Subcutaneous adipose tissue (tissue), 4 donors: Measurements from ENCODE around the gene OAT. TPM values are rescaled to one million over a fixed set of nuclear protein-coding genes. Genes with fewer than 3 reads are reported as not detected.

Source experiments
- CTCF ChIP-seq: fragments of 450-650 bp; IDR thresholded peaks from one replicate; pipeline ENCODE4 v1.5.1; 2016; ENCODE audit warnings: low read depth, mild to moderate bottlenecking, control low read depth, antibody characterized with exemption, moderate library complexity
- total RNA-seq, 4 donors: library from RNA; depleted of rRNA; stranded (reverse); fragments of >200 nt; gene quantifications; one replicate each; pipeline ENCODE4 v1.1.0, GENCODE V29; 2016

The OAT gene
- total RNA-seq, 4 donors from 2014 or later, result 46.5 to 96.4 (median 93.1) TPM

- TF ChIP-seq CTCF, result no peak
Measured at GRCh38 chr10:124423813-124424212, 5.1 kb upstream of the OAT start.

- no peak for TF ChIP-seq CTCF
Measured at GRCh38 chr10:124422742-124423141, 4.0 kb upstream of the OAT start.

GRCh38 chr10:124420254-124420653 lies 1.5 kb upstream of the OAT start:
- no peak for TF ChIP-seq CTCF

- no peak for TF ChIP-seq CTCF
Measured at GRCh38 chr10:124419635-124420034, 912 bp upstream of the OAT start.

- no peak for TF ChIP-seq CTCF
Measured at GRCh38 chr10:124417895-124418725, 613 bp downstream of the OAT start.

- TF ChIP-seq CTCF, result no peak
Measured at GRCh38 chr10:124416733-124417132, 2.0 kb downstream of the OAT start.

GRCh38 chr10:124415210-124415609 lies 3.5 kb downstream of the OAT start:
- TF ChIP-seq CTCF, result no peak
